A673 (cell line): Measurements from ENCODE around the gene PPP1R16B. TPM values are rescaled to one million over a fixed set of nuclear protein-coding genes. Genes with fewer than 3 reads are reported as not detected.

Source experiments
- BruUV-seq: library from RNA; stranded (reverse); fragments of 400-500 nt; replicated peaks from 2 replicates; lab custom pipeline; 2021; lab: Mats Ljungman, UMichigan
- CTCF ChIA-PET: fragments of 300-600 bp; sonication (Branson Sonifier 250); formaldehyde crosslinking; loops from one replicate; lab custom pipeline; 2022; ENCODE audit warnings: antibody characterized with exemption; lab: Charles Lee
- POLR2A ChIA-PET: fragments of 300-600 bp; sonication (Branson Sonifier 250); formaldehyde crosslinking; loops from one replicate; lab custom pipeline; 2022; ENCODE audit warnings: antibody characterized with exemption; ENCODE audit not compliant: low non-redundant PET; lab: Charles Lee
- DNase-seq: peaks from one replicate; pipeline ENCODE4 v3.0.0-alpha.2; 2015; ENCODE audit warnings: low spot score
- H3K27ac ChIP-seq: fragments of 200-600 bp; sonication (generic); 2 replicates; pipeline ENCODE4 v1.5.1; 2016; ENCODE audit warnings: mixed run types, low read depth, mild to moderate bottlenecking, mixed read lengths, antibody characterized with exemption, low read length; ENCODE audit not compliant: poor library complexity, severe bottlenecking
- H3K27me3 ChIP-seq: fragments of 200-600 bp; sonication (generic); replicated peaks from 2 replicates; pipeline ENCODE4 v1.6.1; 2017; ENCODE audit warnings: mixed run types, low read depth, mild to moderate bottlenecking, mixed read lengths, antibody characterized with exemption, low read length; ENCODE audit not compliant: insufficient read depth, poor library complexity
- H3K36me3 ChIP-seq: fragments of 200-600 bp; sonication (generic); 2 replicates; pipeline ENCODE4 v1.6.1; 2016; ENCODE audit warnings: mixed run types, mild to moderate bottlenecking, mixed read lengths, antibody characterized with exemption, low read length; ENCODE audit not compliant: insufficient read depth, poor library complexity, severe bottlenecking
- H3K4me1 ChIP-seq: fragments of 200-600 bp; sonication (generic); 2 replicates; pipeline ENCODE4 v1.6.1; 2017; ENCODE audit warnings: mixed run types, mild to moderate bottlenecking, mixed read lengths, antibody characterized with exemption, low read length; ENCODE audit not compliant: insufficient read depth, poor library complexity, severe bottlenecking
- H3K4me3 ChIP-seq: fragments of 200-600 bp; sonication (generic); 2 replicates; pipeline ENCODE4 v1.5.1; 2016; ENCODE audit warnings: low read depth, mixed run types, mild to moderate bottlenecking, mixed read lengths, low read length; ENCODE audit not compliant: poor library complexity, severe bottlenecking
- H3K9me3 ChIP-seq: fragments of 200-600 bp; sonication (generic); 2 replicates; pipeline ENCODE4 v1.6.1; 2016; ENCODE audit warnings: mixed run types, low read depth, mild to moderate bottlenecking, mixed read lengths, antibody characterized with exemption, low read length; ENCODE audit not compliant: poor library complexity, severe bottlenecking
- CTCF ChIP-seq: fragments of 300-800, 200-600 bp; sonication (generic); conservative IDR thresholded peaks from 2 replicates; pipeline ENCODE4 v1.5.1; 2017; ENCODE audit warnings: low read depth, mild to moderate bottlenecking, antibody characterized with exemption, low read length, moderate library complexity, mixed read lengths
- EZH2 ChIP-seq: fragments of 200-600 bp; sonication (generic); IDR thresholded peaks from 2 replicates; pipeline ENCODE4 v1.6.1; 2017; ENCODE audit warnings: borderline replicate concordance, low read depth, mild to moderate bottlenecking, mixed read lengths, antibody characterized with exemption, low read length; ENCODE audit not compliant: poor library complexity, severe bottlenecking
- intact Hi-C: fragments of 100-400 bp; cut with micrococcal nuclease; formaldehyde crosslinking; loops from one replicate; pipeline ENCODE4 v1.10.0; 2022; ENCODE audit not compliant: unreplicated experiment
- total RNA-seq: library from RNA; stranded (reverse); gene quantifications from 2 replicates; pipeline ENCODE4 v1.2.3, GENCODE V29; 2021

The PPP1R16B gene
- total RNA-seq, 1 experiment from 2014 or later, result 0.17 TPM

GRCh38 chr20:38871560-38871953 lies 66.1 kb downstream of the PPP1R16B start:
- POLR2A ChIA-PET, result no interaction called here
- CTCF ChIA-PET, result no interaction called here

GRCh38 chr20:38872036-38872435 lies 66.5 kb downstream of the PPP1R16B start:
- ChIA-PET POLR2A (no interaction called here), CTCF (no interaction called here)

More at GRCh38 chr20:38871560-38871953, 66.1 kb downstream of the PPP1R16B start:
- intact Hi-C loops, result no loop called here
- peaks cover 37% of the 10 kb centered on the region for H3K27me3 ChIP-seq
- TF ChIP-seq EZH2 (no peak), CTCF (no peak)
- no peak overlapping the region for H3K4me3 ChIP-seq
- DNase-seq, result no peak
- no peak overlapping the region for H3K27ac ChIP-seq
- BruUV-seq, result no TSS peak
- H3K36me3 ChIP-seq, result no peaks in the 10 kb centered on the region
- H3K4me1 ChIP-seq, result no peaks in the 10 kb centered on the region
- H3K9me3 ChIP-seq, result no peaks in the 10 kb centered on the region

GRCh38 chr20:38872491-38873049 lies 67.1 kb downstream of the PPP1R16B start:
- Histone ChIP-seq H3K27me3 (peaks cover 44% of the 10 kb centered on the region), H3K9me3 (no peaks in the 10 kb centered on the region), H3K4me1 (no peaks in the 10 kb centered on the region), H3K4me3 (no peak overlapping the region), H3K27ac (no peak overlapping the region), H3K36me3 (no peaks in the 10 kb centered on the region)
- TF ChIP-seq EZH2 (no peak), CTCF (no peak)
- intact Hi-C loops, result no loop called here
- DNase-seq, result no peak
- no TSS peak for BruUV-seq
- CTCF ChIA-PET, result no interaction called here
- POLR2A ChIA-PET, result no interaction called here

More at GRCh38 chr20:38872036-38872435, 66.5 kb downstream of the PPP1R16B start:
- intact Hi-C loops, result no loop called here
- H3K27me3 ChIP-seq, result peaks cover 41% of the 10 kb centered on the region
- no TSS peak for BruUV-seq
- DNase-seq, result no peak
- TF ChIP-seq CTCF, result no peak
- no peak overlapping the region for H3K4me3 ChIP-seq
- H3K4me1 ChIP-seq, result no peaks in the 10 kb centered on the region
- H3K36me3 ChIP-seq, result no peaks in the 10 kb centered on the region
- no peak overlapping the region for H3K27ac ChIP-seq
- H3K9me3 ChIP-seq, result no peaks in the 10 kb centered on the region
